ENCODE results near the gene ELF5. TPM values are rescaled to one million over a fixed set of nuclear protein-coding genes. Genes with fewer than 3 reads are reported as not detected.

The ELF5 gene
- total RNA-seq, 2 donors from 2014 or later: 0.18 to 2.7 TPM

DNA sequence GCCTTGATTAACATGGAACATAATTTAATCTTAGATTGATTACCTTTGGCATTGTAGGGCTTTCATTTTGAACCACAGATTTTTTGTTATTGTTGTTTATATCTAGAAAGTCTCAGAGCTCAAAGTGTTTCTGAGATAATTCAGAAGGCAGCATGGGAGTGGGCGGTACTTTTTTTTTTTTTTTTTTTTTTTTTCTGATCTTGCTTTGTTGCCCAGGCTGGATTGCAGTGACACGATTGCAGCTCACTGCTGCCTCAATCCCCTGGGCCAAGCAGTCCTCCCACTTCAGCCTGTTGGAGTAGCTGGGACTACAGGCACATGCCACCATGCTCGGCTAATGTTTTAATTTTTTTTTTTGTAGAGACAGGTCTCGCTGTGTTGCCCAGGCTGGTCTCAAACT is 53.3 kb downstream of the ELF5 start:
- TF ChIP-seq POLR2A (IDR thresholded peaks at IDR 0.05) (no peak), POLR2AphosphoS5 (IDR thresholded peaks at IDR 0.05) (no peak)
- TF ChIP-seq, protein P1, sequence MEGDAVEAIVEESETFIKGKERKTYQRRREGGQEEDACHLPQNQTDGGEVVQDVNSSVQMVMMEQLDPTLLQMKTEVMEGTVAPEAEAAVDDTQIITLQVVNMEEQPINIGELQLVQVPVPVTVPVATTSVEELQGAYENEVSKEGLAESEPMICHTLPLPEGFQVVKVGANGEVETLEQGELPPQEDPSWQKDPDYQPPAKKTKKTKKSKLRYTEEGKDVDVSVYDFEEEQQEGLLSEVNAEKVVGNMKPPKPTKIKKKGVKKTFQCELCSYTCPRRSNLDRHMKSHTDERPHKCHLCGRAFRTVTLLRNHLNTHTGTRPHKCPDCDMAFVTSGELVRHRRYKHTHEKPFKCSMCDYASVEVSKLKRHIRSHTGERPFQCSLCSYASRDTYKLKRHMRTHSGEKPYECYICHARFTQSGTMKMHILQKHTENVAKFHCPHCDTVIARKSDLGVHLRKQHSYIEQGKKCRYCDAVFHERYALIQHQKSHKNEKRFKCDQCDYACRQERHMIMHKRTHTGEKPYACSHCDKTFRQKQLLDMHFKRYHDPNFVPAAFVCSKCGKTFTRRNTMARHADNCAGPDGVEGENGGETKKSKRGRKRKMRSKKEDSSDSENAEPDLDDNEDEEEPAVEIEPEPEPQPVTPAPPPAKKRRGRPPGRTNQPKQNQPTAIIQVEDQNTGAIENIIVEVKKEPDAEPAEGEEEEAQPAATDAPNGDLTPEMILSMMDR (IDR thresholded peaks at IDR 0.05): no peak
- DNase-seq (ENCODE audit: low spot score): no peak
- H3K27me3 ChIP-seq (replicated peaks; ENCODE audit: insufficient read depth): no peaks in the 10 kb centered on the region
- H3K27ac ChIP-seq: no peak overlapping the region
- H3K4me3 ChIP-seq: no peak overlapping the region
- intact Hi-C loops (cut with DNase I): no loop called here
- no peaks in the 10 kb centered on the region for H3K4me1 ChIP-seq (replicated peaks)
- peaks cover 0 to 4% of the 10 kb centered on the region in 2 donors for H3K36me3 ChIP-seq
- WGBS: 85% methylated on average over 4 of the region's 4 CpGs
- H3K9me3 ChIP-seq: no peaks in the 10 kb centered on the region

DNA sequence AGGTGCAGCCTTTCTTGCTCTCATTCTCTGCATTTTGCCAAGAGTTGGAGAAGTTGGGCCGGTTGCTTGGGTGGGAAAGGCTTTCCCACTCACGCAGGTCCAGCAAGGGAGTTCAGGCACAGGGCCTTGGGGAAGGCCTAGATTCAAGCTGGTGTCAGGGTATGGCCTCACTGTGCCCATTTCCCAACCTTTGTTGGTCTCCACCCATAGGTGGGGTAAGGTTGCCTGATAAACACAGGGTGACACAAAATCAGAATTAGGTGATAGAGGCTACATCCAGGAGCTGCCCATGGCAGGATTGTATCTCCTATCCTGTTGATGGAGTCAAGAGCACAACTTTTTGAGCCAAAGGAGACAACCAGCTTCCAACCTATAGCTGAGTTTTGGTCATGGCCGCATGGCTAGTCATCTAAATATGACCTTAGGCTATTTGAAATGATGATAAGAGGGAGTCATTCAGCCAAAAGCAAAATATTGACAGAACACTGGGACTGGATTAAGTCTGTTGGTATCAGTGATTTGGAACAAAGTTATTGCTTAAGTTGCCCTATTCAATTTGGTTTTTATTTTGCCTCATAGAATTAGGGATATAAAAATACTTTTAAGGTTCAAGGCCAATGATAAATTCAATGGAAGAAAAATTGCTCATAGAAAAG is 54.0 kb downstream of the ELF5 start:
- no peaks in the 10 kb centered on the region for H3K4me1 ChIP-seq (replicated peaks)

DNA sequence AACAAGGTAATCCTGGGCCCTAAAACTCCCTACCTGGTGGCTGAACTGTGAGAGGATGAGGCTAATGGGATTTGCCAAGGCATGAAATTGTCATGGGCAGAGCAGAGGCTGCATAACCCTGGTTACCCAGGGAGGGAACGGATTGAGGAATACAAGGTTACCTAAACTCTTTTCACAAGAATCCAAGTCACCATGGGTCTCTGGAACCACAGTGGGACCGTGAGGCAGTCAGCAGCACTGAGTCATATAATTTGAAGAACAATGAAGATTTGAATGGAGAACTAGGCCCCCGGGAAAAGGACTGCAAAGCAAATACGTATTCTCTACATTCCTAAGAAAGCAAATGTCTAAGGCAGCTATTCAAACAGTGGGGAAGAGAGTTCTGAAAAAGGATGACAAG is 55.1 kb downstream of the ELF5 start:
- H3K9me3 ChIP-seq: no peaks in the 10 kb centered on the region
- 80% methylated on average over 4 of the region's 4 CpGs for WGBS
- no peaks in the 10 kb centered on the region for H3K36me3 ChIP-seq
- no peak overlapping the region for H3K4me3 ChIP-seq
- no peaks in the 10 kb centered on the region for H3K27me3 ChIP-seq (replicated peaks; ENCODE audit: insufficient read depth)
- intact Hi-C loops (cut with DNase I): no loop called here
- DNase-seq (ENCODE audit: low spot score): no peak
- no peak overlapping the region for H3K27ac ChIP-seq
- TF ChIP-seq POLR2A (IDR thresholded peaks at IDR 0.05) (no peak), POLR2AphosphoS5 (IDR thresholded peaks at IDR 0.05) (no peak)
- TF ChIP-seq, protein P1 (IDR thresholded peaks at IDR 0.05): no peak
- H3K4me1 ChIP-seq (replicated peaks): no peaks in the 10 kb centered on the region

More for the DNA sequence above, 54.0 kb downstream of the ELF5 start:
- WGBS: 89% methylated on average over 3 of the region's 3 CpGs
- intact Hi-C loops (cut with DNase I): no loop called here
- Histone ChIP-seq H3K36me3 (peaks cover 0 to 4% of the 10 kb centered on the region in 2 donors), H3K4me3 (no peak overlapping the region), H3K27ac (no peak overlapping the region), H3K9me3 (no peaks in the 10 kb centered on the region), H3K27me3 (replicated peaks; ENCODE audit: insufficient read depth) (no peaks in the 10 kb centered on the region)
- DNase-seq (ENCODE audit: low spot score): no peak
- no peak for TF ChIP-seq POLR2AphosphoS5 (IDR thresholded peaks at IDR 0.05)
- no peak for TF ChIP-seq POLR2A (IDR thresholded peaks at IDR 0.05)
- TF ChIP-seq, protein P1 (IDR thresholded peaks at IDR 0.05): no peak

DNA sequence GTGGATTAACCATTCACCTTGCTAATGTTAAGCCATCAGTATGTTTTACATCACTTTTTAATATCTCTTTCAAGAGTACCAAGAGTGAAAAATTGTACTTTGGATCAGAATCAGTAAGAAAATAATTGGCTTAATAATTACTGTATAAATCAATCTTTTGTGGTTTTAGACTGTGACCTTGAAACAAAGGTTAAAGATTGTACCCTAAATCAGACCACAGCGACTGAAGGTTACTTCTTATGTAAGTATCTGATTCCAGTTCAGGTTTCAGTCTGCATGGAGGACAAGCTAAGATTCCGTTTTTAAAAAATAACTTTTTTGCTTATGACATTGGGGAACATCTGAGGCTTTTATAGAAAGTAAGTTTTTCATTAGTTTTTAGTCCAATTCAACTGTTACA is 56.0 kb downstream of the ELF5 start:
- intact Hi-C loops (cut with DNase I): no loop called here
- Histone ChIP-seq H3K36me3 (peaks cover 0 to 4% of the 10 kb centered on the region in 2 donors), H3K9me3 (no peaks in the 10 kb centered on the region), H3K4me3 (no peak overlapping the region), H3K4me1 (replicated peaks) (no peaks in the 10 kb centered on the region), H3K27me3 (replicated peaks; ENCODE audit: insufficient read depth) (no peaks in the 10 kb centered on the region), H3K27ac (no peak overlapping the region)
- no peak for DNase-seq (ENCODE audit: low spot score)
- WGBS: 94% methylated on average over 2 of the region's 2 CpGs
- no peak for TF ChIP-seq POLR2AphosphoS5 (IDR thresholded peaks at IDR 0.05)
- no peak for TF ChIP-seq POLR2A (IDR thresholded peaks at IDR 0.05)
- TF ChIP-seq, protein P1 (IDR thresholded peaks at IDR 0.05): no peak

Measured in prostate gland (tissue), 2 donors.